AG04450 (cell line): ENCODE results near the gene ANAPC7. TPM values are rescaled to one million over a fixed set of nuclear protein-coding genes. Genes with fewer than 3 reads are reported as not detected.
"Not testable (repeated sequence)": the region's sequence is repeated elsewhere in the genome, so short reads cannot be mapped to it uniquely, and the experiment has no call there.

Source experiments
- CTCF ChIA-PET: fragments of 300-600, 350-600 bp; formaldehyde crosslinking; extraction: SDS; loops from one replicate; lab custom pipeline; 2022; ENCODE audit warnings: antibody characterized with exemption, inconsistent platforms; lab: Charles Lee
- POLR2A ChIA-PET: fragments of 350-600 bp; formaldehyde crosslinking; extraction: SDS; loops from one replicate; lab custom pipeline; 2021; ENCODE audit warnings: antibody characterized with exemption, inconsistent platforms; lab: Yijun Ruan, JAX
- DNase-seq: peaks from one replicate; pipeline ENCODE4 v3.0.0-alpha.2; 2011; ENCODE audit warnings: low read depth, low spot score
- H3K27ac ChIP-seq: one replicate; pipeline ENCODE4 v1.5.1; 2012; ENCODE audit warnings: low read depth, low read length, control low read depth
- H3K27me3 ChIP-seq: one replicate; pipeline ENCODE4 v1.6.0; 2012; ENCODE audit warnings: low read length; ENCODE audit not compliant: control insufficient read depth, insufficient read depth
- H3K4me3 ChIP-seq: 2 replicates; pipeline ENCODE4 v1.5.1; 2011; ENCODE audit warnings: mild to moderate bottlenecking, low read depth, low read length, control low read depth
- H3K9me3 ChIP-seq: 2 replicates; pipeline ENCODE4 v1.5.1; 2012; ENCODE audit warnings: low read length; ENCODE audit not compliant: control insufficient read depth, insufficient read depth
- polyA plus RNA-seq: library from polyadenylated mRNA; depleted of rRNA; stranded (reverse); fragments of >200 nt; gene quantifications from 2 replicates; pipeline ENCODE4 v1.2.3, GENCODE V29; 2011
- TF ChIP-seq, protein P1 (sequence below): IDR thresholded peaks from 2 replicates; pipeline ENCODE4 v1.5.1; 2011; ENCODE audit warnings: low read depth, low read length, control low read depth, inconsistent platforms

Gene ANAPC7
- polyA plus RNA-seq, 1 experiment, result 58.8 TPM

DNA sequence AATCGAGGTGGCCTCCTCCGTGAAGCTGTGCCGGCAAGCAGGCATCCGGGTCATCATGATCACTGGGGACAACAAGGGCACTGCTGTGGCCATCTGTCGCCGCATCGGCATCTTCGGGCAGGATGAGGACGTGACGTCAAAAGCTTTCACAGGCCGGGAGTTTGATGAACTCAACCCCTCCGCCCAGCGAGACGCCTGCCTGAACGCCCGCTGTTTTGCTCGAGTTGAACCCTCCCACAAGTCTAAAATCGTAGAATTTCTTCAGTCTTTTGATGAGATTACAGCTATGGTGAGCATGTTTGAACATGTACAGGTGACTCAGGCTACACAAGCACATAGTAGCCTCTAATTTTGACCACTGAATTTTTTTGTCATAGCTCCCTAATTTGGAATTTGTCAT is 62.8 kb downstream of the ANAPC7 start:
- Histone ChIP-seq H3K27ac (no peak overlapping the region), H3K4me3 (no peak overlapping the region), H3K9me3 (peaks cover 2% of the 10 kb centered on the region; the same call in 1 of the 2 replicates), H3K27me3 (no peaks in the 10 kb centered on the region)
- DNase-seq, result no peak
- POLR2A ChIA-PET, result no interaction called here
- TF ChIP-seq, protein P1, sequence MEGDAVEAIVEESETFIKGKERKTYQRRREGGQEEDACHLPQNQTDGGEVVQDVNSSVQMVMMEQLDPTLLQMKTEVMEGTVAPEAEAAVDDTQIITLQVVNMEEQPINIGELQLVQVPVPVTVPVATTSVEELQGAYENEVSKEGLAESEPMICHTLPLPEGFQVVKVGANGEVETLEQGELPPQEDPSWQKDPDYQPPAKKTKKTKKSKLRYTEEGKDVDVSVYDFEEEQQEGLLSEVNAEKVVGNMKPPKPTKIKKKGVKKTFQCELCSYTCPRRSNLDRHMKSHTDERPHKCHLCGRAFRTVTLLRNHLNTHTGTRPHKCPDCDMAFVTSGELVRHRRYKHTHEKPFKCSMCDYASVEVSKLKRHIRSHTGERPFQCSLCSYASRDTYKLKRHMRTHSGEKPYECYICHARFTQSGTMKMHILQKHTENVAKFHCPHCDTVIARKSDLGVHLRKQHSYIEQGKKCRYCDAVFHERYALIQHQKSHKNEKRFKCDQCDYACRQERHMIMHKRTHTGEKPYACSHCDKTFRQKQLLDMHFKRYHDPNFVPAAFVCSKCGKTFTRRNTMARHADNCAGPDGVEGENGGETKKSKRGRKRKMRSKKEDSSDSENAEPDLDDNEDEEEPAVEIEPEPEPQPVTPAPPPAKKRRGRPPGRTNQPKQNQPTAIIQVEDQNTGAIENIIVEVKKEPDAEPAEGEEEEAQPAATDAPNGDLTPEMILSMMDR, result no peak
- CTCF ChIA-PET, result interaction anchor here (0.6 to 1.0 kb wide), 3 partner anchors 17 to 241 kb away, joined by 4 to 9 read pairs (median 5); no protein-coding TSS in a partner anchor

DNA sequence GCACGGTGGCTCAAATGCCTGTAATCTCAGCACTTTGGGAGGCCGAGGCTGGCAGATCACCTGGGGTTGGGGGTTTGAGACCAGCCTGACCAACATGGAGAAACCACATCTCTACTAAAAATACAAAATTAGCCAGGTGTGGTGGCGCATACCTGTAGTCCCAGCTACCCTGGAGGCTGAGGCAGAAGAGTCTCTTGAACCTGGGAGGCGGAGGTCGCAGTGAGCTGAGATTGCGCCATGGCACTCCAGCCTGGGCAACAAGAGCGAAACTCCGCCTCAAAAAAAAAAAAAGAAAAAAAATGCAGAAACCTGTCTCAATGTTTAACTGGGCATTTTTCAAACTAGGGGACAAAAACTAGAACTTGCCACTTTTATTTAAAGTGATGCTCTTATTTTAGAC is 63.2 kb downstream of the ANAPC7 start:
- H3K27ac ChIP-seq, DNase-seq, H3K27me3 ChIP-seq, H3K9me3 ChIP-seq, H3K4me3 ChIP-seq, POLR2A ChIA-PET: not testable (repeated sequence)
- CTCF ChIA-PET, result interaction anchor here (0.6 kb wide), 1 partner anchor 17 kb away, joined by 5 read pairs; no protein-coding TSS in a partner anchor

DNA sequence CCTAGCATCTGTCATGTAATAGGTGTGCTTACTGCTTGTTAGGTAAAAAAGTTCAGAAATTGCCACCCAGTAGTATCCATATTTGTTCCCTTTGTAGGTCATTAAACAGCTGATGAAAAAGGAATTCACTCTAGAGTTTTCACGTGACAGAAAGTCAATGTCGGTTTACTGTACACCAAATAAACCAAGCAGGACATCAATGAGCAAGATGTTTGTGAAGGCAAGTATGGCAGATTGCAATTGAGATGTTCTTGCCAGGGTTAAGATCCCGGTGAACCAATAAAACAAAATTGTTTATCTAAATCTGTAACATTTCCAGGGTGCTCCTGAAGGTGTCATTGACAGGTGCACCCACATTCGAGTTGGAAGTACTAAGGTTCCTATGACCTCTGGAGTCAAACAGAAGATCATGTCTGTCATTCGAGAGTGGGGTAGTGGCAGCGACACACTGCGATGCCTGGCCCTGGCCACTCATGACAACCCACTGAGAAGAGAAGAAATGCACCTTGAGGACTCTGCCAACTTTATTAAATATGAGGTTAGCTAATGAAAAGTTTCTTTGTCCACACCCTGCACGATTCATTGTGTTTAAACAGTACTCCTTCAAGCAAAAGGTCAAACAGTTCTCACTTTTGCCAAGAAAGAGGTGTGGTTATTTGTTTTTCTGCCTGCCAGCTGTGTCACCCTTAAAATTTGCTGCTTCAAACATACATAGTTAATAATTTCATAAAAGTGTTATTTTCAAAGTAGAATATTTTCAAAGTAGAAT is 64.1 kb downstream of the ANAPC7 start:
- no peak overlapping the region for H3K27ac ChIP-seq
- ChIA-PET CTCF (interaction anchor here (1.5 kb wide), 1 partner anchor 239 kb away, joined by 5 read pairs; no protein-coding TSS in a partner anchor), POLR2A (no interaction called here)
- TF ChIP-seq, protein P1, result no peak
- H3K4me3 ChIP-seq, result no peak overlapping the region
- DNase-seq, result no peak
- H3K9me3 ChIP-seq, result peaks cover 2% of the 10 kb centered on the region; the same call in 1 of the 2 replicates
- H3K27me3 ChIP-seq, result no peaks in the 10 kb centered on the region

DNA sequence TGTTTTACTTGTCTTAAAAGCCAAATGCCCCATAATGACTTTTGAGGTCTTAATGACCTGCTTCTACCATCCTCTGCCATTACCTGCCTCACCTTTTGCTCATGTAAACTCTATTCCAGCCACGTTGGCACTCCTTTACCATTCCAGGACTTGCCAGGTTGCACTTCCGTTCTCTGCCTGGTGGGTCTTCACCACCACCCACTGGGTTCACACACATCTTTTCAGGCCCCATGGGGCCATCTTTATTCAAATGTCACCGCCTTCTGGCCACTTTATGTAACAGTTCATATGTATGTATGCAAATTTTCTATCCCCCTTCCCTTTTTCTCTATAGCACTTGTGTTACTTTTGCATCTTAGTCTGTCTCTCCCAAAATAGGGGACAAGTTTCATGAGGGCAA is 64.8 kb downstream of the ANAPC7 start:
- CTCF ChIA-PET, result interaction anchor here (1.5 kb wide), 1 partner anchor 239 kb away, joined by 5 read pairs; no protein-coding TSS in a partner anchor
- no peak for DNase-seq
- TF ChIP-seq, protein P1, result no peak
- Histone ChIP-seq H3K9me3 (peaks cover 2% of the 10 kb centered on the region; the same call in 1 of the 2 replicates), H3K27me3 (no peaks in the 10 kb centered on the region), H3K27ac (no peak overlapping the region), H3K4me3 (no peak overlapping the region)
- POLR2A ChIA-PET, result no interaction called here

DNA sequence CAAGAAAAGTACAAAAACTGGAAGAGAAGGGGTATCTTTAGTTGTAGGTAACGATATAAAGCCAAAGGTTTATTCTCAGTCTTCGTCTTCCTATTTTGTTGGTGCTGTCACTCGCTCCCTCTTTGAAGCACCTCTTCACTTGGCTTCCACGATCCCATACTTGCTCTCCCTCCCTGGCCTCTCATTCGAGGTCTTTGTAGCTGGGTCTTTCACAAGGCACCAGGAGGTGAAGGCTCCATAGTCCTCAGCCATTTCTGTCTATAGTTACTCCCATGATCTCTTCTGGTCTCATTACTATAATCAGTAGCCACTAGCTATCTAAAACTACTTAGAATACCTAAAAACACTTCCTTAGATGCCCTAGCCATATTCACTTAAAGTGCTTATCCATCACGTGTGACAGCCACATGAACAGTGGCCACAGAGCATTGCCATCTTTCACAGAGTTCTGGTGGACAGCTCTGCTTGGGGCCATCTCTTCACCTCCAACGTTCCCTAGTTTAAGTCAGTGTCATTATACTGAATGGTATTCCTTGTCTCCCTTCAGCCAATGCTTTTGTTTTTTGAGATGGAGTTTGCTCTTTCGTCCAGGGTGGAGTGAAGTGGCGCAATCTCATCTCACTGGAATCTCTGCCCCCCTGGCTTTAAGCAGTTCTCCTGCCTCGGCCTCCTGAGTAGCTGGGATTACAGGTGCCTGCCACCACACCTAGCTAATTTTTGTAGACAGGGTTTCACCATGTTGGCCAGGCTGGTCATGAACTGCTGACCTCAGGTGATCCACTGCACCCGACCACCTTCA is 65.4 kb downstream of the ANAPC7 start:
- no peak overlapping the region for H3K27ac ChIP-seq
- ChIA-PET CTCF (interaction anchor here (1.5 kb wide), 1 partner anchor 238 kb away, joined by 5 read pairs; no protein-coding TSS in a partner anchor), POLR2A (no interaction called here)
- H3K4me3 ChIP-seq, result no peak overlapping the region
- no peak for DNase-seq
- H3K9me3 ChIP-seq, result peaks cover 2% of the 10 kb centered on the region; the same call in 1 of the 2 replicates
- TF ChIP-seq, protein P1, result no peak
- H3K27me3 ChIP-seq, result no peaks in the 10 kb centered on the region
